NCI-H82 treated with DMSO at 0.1 percent for 48 hours (cell line): ENCODE results near the gene LKAAEAR1.

Experiments used
- DNase-seq: peaks from one replicate; lab custom pipeline; 2025; ENCODE audit not compliant: unreplicated experiment; lab: John Stamatoyannopoulos, UW

Gene LKAAEAR1

DNA sequence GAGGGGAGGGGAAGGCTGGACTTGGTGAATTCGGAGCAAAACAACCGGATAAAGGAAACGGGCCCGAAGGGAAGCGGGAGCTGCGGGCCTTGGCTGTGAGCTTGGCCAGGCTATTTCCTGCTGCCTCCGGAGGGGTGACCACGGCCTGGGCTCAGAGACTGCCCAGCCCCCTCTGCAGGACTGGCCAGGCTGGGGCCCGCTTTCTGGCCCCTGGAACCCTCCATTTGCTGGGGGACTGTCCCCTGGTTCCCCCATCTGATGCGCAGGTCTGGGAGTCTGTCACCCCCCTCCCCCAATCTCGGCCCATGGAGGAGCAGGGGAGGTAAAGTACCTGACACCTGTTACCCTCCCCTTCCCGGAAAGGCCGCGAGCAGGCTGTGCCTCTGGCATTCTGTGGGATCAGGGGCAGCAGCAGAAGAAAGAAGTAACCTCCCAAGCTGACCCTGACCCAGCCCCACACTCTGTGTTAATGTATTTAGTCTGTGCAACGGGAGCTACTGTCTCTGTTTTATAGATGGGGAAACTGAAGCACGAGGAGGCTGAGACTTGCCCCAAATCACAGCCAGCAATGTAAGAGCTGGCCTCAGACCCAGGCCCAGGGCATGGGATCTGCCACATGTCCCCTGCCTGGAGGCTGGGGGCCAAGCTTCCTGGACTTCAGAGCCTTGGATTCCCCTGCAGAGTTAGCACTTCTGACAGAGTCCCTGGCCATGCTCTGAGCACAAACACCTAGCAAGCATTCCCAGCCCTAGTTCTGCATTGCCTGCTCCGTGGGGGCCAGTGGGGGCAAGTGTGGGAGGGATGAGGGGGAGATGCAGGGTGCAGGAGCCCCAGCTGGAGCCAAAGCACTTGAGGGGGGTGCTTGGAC, 44.7 kb downstream of the LKAAEAR1 start:
- no peak for DNase-seq

DNA sequence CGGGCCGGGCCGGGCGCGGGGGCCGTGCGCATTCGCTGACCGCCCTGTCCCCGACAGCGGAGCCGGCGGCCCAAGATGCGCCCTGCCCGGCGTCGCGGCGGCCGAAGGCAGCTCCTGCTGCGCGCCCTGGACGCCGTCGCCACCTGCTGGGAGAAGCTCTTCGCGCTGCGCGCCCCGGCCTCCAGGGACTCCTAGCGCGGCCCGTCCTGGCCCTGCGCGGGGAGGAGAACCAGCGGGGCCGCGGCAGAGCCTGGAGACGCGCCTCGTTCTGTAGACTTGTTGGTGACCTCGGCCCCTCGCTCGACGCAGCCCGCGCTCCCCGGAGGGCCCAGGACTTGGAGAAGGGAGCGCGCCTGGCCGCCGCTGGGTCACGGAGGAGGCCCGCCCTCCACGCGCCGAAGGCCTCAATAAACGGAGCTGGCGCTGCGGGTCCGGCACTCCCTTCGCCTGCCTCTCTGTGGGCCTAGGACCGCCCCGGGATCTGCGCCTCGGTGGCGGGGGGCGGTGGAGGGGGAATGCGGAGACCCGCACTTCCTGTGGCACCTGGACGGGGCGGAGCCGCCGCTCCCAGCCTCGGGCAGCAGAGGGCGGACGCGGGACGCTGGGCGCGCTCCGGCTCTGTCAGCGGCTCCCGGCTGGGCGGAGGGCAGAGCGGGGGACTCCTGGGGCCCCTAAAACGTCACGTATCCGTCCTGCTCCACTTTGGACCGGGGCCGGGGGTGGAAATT, 45.5 kb downstream of the LKAAEAR1 start:
- DNase-seq: no peak

DNA sequence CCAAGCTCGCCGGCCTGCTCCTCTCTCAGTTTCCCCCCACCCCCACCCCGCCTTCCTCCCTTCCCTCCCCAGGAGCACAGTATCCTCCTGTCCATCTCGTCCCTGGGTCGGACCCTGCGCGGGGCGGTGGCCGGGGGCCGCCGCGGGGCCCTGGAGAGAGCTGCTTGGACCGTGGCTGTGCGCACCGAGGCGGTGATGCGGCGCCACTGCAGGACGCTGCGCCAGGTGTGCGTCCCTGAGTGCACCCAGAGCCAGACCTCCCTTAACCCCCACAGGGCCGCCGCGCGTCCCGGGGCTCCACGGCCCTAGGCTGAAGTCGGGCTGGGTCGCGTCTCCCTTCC, 46.0 kb downstream of the LKAAEAR1 start:
- no peak for DNase-seq

DNA sequence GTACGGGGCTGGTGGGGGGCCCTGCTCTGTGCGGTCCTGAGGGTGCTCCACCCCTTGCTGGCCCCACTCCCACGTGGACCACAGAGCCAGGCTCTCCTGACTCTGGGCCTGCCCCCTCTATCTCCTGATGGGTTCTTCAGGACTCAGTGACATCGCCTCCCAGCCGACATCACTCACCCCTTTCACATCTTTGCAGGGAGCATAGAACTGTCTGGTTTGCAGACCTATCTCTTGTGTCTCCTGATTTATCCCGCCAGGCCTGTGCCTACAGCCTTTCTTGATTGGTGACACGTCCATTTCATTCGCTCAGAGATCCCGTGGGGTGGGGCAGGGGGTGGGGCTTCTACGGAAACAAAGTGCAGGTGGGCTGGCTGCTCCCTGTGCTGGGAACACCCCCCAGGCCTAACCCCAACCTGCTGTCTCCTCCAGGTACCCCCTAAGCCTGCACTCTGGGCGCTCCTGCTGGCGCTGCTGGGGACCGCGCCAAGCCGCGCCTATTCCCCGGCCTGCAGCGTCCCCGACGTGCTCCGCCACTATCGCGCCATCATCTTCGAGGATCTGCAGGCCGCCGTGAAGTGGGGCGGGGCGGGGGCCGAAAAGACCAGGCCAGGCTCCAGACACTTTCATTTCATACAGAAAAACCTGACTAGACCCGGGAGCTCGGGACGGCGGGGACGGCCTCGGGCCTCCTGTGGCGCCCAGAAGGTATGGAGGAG, 46.5 kb downstream of the LKAAEAR1 start:
- DNase-seq: no peak

DNA sequence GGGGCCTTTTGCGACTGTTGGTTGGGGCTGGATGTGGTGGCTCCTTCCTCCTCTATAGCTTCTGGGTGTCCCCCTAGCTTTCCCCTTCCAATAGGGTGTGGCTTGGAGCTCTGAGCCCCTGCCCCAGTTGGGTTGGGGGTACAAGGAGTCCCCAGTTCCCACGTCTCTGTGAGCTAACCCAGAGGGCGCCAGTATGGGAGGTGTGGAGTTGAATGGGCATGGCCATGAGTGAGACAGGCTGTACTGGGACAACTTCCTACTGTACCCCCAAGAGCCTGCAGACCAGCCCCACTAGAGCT, 47.0 kb downstream of the LKAAEAR1 start:
- DNase-seq: no peak

DNA sequence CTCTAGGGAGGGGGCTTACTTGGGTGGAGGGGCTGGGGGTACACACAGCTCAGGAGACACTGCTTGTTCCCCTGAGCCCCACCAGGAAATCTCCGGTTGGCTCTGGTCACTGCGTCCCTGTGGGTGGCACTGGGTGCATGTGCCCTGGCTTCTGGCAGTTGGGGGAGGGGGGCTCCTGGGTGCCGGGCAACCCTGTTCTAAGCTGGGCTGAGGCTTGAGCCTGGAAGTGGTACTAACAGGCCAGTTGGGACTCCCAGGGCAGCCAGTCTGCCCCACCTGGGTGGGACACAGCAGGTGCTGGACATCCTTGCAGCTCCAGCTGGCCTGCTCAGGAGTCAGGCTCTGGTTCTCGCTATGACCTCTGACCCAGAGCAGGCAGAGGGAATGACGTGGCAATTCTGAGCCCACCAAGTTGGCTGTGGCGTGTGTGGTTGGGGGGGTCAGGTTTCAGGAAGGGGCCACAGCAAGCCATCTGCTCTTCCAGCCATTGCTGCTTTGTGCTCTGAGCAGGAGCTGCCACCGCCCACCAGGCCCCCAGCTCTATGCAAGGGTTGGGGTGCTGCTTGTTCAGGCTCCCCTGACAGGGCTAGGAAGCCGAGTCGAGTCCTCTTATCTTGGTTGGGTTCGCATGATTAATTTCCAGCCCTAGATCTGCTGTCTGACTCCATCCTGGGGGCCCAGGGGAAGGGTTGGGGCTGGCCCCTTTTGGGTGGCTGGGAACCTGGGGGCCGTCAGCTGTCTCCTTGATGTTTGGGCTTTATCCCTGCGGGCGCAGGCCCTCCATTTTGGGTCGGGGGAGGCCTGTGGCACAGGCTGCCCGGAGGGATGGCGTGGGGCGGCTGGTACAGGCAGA, 47.6 kb downstream of the LKAAEAR1 start:
- no peak for DNase-seq

DNA sequence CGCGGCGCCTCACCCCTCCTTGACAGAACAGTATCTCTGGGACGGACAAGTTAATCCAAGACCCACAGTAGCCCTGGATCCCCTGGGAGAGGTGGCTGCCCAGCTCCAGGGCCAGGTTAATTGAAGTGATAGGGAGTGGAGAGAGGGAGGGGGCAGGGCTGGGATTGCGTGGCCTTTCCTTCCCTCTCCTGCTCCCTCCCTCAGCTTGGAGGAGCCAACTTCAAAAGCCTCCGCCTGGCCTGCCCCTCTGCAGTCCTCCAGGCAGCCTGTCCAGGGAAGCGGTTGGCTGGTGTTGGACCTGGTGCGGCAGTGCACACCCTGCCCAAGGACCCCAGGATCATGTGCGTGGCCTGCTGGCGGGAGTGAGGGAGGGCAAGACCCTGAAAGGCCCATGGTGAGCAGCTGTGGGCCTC, 48.3 kb downstream of the LKAAEAR1 start, which contains the start of gene C20orf204:
Gene C20orf204, plus strand, starts transcription at position 250 of the 413 bp plus-strand sequence. Its CDS starts 142 bp downstream, at position 392.
- no peak for DNase-seq

DNA sequence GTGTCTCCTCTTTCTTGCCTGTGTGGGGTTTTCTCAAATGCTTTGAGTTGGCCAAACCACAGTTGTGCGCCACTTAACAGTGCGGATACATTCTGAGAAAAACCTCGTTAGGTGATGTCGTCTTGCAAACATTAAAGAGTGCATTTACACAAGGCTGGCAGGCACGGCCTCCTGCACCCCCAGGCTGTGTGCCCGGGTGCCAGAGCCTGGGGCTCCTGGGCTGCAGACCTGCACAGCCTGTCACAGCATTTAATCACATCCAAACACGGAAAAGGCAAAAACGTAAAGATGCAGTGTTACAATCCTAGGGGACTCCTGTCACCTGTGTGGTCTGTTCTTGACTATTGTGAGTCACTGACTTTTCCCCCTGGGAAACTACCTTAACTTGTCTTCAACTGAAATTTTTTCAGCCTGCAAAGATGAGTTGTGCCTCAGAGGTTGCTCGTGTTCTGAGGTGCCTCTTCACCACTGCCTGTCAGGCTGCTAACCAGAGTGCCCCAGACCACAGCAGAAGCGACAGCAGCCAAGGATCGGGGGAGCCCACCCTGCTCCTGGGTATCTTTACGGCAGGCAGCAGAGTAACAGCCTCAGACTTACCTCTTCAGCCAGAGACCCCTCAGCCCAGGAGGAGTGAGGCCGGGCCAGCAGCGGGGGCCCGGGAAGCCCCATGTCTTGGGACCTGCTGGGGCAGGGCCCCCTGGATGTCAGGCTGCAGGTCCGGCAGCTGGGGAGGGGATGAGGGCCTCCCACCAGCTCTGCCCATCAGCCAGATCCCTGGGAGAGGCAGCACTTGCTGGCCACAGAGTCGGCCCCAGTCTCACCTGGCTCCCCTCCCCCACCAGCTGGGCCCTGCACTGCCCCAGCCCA, 48.9 kb downstream of the LKAAEAR1 start:
- DNase-seq: no peak

DNA sequence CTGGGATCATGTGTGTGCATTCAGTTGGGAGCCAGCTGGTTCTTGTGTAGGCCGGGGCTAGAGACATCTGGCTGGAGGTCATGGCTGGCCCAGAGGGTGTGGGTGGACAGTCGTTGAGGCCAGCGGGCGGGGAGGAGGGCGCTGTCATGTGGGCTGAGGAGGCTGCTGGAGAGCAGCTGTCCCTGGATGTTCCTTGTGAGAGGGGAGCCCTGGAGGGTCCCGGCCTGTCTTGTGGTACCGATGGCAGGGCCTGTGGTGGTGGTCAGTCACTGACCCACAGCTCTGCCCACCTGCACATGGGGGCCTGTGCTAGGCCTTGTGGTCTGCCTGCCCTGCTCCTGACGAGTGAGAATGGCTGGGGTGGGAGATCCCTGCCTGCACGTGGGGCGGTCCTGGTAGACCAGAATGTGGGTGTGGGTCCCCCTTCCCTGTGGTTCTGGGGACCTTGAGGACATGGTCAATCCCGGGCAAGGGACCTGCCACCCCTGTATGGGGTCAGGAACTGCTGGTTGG, 50.2 kb downstream of the LKAAEAR1 start:
- DNase-seq: no peak
